Stromal cell of bone marrow (primary cell): Measurements from ENCODE around the gene P2RY8.
"Not testable (repeated sequence)": the region's sequence is repeated elsewhere in the genome, so short reads cannot be mapped to it uniquely, and the experiment has no call there.

Source experiments
- DNase-seq: peaks from one replicate; pipeline ENCODE4 v3.0.0-alpha.2; 2012; ENCODE audit warnings: low read depth

The P2RY8 gene

DNA sequence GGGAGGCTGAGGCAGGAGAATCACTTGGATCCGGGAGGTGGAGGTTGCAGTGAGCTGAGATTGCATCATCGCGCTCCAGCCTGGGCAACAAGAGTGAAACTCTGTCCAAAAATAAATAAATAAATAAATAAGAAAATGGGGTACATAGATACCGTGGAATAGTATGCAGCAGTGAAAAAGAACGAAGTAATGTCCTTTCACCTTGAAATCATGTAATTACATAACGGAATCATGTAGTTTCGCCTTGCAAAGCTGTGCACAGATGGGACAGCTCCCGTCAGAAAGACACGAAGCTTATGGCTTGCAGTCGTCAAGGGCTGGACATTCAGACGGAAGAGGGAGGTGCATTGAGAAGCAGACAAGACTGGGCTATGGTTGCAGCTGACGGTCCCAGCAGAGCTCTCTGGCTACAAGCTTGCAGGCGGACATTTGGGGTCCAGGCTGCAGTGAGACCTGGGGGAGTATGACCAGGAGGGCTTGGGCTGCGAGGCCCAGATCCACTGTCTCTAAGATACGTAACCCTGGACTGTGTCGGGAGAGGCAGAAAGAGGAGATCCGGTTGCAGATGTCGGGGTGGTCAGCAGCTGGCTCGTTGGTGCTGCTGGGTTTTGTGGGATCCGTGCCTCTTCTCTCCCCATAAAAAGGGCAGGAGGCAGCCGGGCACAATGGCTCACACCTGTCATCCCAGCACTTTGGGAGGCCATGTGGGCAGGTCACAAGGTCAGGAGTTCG is 6.2 kb upstream of the P2RY8 start:
- no peak for DNase-seq

DNA sequence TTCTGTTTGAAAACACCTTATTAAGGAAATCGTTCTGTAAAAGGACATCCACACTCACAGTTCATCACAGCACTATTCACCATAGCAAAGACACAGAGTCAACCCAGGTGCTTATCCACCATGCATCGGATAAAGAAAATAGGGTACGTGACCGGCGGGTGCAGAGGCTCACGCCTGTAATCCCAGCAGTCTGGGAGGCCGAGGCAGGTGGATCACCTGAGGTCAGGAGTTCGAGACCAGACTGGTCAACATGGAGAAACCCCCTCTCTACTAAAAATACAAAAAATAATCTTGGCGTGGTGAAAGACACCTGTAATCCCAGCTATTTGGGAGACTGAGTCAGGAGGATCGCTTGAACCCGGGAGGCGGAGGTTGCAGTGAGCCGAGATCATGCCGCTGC is 2.2 kb upstream of the P2RY8 start:
- not testable (repeated sequence) for DNase-seq

DNA sequence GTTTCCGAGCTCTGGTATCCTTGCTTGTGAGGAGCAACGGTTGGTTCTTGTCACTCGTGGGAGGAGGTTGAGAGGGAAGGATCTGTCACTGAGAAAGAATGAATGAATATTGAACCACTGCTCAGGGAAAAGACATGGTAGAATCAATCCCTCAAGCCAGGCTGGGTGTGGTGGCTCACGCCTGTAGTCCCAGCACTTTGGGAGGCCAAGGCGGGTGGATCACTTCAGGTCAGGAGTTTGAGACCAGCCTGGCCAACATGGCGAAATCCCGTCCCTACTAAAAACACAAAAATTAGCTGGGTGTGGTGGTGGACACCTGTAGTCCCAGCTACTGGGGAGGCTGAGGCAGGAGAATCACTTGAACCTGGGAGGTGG is 718 bp upstream of the P2RY8 start:
- not testable (repeated sequence) for DNase-seq

DNA sequence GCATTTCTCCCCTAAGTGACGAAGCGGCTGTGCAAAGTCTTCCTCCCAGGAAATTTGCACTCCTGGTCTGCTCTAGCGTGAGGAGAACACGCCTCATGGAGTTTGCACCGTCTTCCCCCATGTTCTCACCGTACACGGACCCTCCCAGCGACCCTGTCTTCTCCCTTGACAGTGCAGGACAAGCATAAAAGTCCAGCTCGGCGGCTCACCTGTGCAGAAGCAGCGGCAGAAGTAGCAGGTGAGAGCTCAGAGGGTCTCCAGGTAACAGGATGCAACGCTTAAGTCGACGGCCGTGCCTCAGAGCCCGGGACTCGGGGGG is 314 bp downstream of the P2RY8 start:
- DNase-seq, result no peak

DNA sequence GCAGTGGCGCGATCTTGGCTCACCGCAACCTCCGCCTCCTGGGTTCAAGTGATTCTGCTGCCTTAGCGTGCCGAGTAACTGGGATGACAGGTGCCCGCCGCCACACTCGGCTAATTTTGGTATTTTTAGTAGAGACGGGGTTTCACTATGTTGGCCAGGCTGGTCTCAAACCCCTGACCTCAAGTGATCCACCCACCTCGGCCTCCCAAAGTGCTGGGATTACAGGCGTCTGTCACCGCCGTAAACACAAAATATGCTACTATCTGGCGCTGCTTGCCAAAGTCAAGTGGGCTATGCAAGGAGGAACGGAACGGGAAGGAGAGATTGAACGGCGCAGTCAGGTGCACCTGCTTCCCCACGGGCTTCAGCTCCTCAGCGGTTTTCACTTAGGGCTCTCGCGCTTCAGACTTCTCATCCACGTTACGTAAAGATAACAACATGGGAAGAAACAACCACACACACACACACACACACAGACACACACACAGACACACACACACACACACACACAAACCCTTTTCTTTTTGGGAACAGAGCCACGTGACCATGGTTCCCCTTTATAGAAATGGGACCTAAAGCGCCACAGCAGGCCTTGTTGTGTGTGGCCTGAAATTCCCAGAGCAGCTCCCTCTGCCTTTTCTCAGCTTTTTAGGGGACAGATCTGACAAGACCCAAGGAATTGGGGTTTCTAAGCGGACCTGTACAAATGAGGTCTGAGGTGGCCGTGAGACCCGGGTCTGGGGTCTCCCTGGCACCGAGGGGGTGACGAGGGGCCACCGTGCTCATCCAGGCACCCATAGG is 1.5 kb downstream of the P2RY8 start:
- no peak for DNase-seq

DNA sequence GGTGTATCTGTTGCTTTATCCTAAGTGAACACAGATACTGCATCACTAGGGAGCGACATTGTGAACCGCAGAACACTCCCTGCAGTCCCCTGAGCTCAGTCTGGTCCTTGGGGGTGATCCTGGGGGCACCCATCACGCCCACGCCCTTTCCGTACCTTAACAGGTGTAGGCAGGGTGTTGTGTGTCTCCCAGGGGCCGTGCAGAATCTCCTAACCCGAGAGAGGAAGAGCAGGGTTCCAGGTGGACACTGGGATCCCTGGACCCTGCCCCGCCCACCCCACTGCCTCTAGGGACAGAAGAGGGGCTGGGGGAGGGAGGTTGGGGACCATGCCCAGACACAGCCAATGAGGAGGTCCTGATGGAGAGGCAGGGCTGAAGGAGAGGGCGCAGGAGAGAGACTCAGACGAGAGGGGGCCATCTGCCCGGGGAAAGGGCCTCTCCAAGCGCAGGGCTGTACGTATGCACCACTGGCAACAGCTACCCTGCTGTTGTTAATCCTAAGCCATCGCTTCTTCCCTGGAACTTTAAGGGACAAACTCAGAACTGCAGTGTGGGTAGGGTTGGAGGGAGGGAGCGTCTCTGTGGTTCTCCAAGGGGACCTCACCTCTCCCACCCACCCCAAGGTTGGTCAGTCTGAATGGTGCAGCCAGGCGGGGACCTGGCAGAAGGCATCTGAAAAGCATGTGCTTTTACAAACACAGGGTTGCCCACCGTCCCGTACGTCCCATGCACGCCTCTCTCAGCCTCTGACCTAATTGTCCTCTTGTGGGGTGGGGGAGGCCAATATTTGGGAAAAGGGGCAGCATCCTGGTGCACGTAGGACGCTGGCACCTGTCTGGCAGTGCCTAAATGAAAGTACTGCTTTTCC is 2.5 kb downstream of the P2RY8 start:
- DNase-seq, result no peak

DNA sequence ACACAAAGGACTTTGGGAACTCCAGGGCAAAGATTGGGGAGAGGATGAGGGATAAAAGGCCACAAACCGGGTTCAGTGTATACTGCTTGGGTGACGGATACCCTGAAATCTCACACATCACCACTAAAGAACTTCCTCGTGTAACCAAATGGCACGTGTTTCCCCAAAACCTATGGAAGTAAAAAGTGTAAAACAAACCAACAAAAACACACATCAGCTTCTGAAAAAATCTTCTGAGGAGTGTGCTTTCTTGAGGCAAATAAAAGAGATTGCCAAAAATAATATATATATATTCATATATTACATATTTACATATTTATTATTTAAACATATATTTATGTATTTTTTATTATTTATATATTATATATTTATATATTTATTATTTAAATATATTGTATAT is 3.9 kb downstream of the P2RY8 start:
- DNase-seq, result no peak

DNA sequence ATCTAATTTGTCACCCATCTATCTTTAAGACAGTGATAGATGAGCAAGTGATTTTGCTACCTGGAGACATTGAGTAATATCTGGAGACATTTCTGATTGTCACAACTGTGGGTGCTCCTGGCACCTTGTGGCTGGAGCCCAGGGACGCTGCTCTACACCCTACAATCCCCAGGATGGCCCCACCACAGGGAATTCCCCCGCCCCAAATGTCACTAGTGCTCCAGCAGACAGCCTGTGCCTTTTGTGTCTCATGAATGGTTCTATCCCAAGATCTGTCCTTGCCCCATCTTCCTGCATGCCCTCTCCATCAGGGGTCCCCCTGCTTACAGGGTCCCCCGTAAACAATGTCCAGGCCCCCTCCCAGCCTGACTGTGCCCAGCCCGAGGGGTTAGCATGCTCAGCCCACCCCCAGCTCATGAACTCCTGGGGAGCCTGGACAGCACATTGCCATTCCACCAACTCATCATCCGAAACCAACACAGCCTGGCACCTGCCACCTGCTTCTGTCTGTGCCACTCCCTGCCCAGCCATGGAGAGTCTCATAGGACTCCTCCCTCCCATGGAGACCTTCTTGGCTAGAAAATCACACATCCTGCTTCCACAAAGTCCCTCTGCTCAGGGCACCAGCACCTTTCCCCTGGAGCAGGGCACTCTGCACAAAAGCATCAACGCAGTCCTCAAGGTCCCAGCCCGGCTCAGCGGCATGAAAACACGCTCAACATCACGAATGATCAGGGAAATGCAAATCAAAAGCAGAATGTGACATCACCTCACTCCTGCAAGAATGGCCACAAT is 5.7 kb downstream of the P2RY8 start:
- no peak for DNase-seq

DNA sequence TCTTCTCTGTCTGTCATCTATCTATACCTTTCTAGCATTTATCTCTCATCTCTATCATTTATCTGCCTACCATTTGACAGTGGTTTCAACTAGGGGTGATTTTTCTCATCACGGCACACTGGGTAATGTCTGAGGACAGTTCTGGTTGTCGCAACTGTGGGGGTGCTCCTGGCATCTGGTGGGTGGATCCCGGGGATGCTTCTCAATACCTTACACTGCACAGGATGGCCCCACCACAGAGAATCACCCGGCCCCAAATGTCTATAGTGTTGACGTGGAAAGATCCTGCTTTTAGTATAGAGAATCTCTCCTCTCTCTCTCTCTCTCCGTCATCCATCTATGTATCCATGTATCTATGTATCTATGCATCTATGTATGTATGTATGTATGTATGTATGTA is 7.2 kb downstream of the P2RY8 start:
- DNase-seq, result no peak

DNA sequence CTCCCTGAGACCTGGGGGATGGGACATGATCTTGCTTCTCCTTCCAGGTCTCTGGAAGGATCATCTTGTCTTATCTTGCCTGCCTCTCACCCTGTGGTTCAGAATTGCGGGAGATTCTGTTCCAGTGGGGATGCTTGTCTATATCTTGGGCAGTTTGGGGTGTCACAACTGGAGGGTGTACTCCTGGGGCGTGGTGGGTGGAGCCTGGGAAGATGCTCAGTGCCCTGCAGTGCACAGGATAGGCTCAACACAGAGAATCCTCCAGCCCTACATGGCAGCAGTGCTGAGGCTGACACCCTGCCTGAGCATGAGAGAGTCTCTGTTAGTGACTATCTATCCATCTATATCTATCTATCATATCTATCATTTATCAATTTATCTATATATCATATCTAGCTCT is 7.7 kb downstream of the P2RY8 start:
- DNase-seq, result no peak

DNA sequence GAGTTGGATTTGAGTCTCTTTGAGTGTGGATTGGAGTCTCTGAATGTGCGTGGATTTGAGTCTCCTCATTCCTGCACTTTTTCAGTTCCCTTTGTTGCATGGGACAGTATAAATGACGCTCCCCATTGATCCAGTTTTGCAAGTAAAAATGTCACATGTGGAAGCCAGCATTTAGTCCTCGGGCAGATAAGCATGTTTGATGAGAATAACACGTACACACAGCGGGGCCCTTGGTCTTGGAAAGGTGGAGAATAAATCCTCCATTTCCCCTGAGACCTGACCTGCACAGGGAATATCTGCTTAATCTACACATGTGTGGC is 8.1 kb downstream of the P2RY8 start:
- DNase-seq, result no peak

DNA sequence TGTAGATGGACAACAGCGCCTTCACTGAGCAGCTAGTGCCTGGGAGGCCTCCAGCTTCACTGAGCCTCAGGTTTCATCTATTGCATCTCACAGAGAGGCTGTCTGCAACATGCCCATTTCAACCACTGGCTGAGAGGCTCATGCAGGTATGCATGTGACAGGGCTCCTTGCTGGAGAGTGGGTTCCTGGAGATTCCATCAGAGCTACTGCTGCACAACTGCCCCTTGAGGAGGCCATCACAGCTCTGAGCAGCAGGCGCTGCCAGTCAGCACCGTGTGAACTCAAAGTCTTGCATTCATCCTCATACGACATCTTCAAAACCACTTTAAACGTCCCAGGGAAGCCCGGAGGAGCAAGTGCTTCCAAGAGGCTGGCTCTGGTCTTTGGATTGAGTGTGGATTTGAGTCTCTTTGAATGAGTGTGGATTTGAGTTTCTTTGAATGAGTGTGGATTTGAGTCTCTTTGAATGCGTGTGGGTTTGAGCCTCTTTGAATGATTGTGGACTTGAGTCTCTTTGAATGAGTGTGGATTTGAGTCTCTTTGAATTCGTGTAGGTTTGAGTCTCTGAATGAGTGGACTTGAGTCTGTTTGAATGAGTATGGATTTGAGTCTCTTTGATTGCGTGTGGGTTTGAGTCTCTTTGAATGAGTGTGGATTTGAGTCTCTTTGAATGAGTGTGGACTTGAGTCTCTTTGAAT is 8.7 kb downstream of the P2RY8 start:
- no peak for DNase-seq

DNA sequence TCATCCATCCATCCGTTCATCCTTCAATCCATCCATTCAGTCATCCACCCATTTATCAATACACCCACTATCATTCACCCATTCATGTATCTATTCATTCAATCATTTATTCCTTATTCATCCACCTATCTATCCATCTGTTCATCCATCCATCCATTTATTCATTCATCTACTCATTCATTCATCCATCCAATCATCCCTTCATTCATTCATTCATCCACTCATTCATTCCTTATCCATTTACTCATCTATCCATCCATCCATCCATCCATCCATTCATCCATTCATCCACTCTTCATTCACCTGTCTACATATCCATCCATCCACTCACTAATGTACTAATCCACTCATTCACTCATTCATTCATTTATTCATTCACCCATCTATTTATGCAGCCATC is 9.5 kb downstream of the P2RY8 start:
- no peak for DNase-seq

DNA sequence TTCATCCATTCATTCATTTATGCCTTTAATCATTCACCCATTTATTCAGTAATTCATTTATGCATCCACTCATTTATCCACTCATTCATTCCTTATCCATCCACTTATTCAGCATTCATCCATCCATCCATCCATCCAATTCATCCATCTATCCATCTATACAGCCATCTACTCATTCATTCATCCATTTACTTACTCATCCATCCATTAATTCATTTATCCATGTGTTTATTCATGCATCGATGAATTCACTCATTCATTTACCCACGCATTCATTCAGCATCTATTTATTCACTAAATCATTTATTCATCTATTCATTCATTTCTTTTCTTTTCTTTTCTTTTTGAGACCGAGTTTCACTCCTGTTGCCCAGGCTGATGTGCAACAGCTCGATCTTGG is 10.4 kb downstream of the P2RY8 start:
- DNase-seq, result no peak

DNA sequence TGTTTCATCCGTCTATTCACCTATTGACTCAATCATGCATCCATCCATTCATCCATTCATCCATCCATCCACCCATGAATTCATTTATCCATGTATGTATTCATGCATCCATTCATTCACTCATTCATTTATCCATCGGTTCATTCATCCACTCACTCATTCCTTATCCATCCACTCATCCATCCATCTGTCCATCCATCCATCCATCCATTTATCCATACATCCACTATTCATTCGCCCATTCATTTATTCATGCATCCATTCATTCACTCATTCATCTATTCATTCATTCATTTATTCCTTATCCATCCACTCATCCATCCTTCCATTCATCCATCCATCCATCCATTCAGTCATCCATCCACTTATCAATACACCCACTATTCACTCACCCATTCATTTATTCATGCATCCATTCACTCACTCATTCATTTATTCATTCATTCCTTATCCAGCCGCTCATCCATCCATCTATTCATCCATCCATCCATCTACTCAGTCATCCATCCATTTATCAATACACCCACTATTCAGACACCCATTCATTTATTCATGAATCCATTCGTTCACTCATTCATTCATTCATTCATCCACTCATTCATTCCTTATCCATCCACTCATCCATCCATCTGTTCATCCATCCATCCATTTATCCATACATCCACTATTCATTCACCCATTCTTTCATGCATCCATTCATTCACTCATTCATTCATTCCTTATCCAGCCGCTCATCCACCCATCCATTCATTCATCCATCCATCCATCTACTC is 11.2 kb downstream of the P2RY8 start:
- DNase-seq, result no peak

DNA sequence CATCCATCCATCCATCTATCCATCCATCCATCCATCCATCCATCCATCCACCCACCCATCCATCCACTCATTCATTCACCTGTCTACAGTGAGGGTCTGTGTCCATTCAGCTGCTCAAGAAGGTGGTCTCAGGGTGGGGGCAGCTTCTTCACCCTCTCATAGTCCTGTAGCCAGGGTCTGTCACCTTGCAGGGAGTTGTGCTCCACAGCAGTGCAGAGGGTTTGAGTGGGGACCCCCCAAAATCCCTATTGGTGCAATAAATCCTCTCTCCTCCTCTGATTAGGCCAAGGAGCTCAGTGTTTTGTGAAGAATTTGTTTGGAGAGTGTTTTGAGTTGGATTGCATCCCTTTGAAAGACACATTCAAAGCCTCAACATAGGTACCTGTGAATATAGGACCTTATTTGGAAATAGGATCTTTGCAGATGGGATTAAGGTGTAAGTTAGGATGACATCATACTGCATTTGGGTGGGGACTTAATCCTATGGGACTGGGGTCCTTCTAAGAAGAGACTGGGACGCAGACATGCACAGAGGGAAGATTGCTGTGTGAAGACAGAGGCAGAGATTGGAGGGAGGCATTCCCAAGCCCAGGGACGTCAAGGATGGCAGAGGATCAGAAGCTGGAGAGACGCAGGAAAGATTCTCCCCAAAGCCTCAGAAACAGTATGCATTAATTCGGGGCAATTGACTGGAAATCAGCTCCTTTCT is 12.0 kb downstream of the P2RY8 start:
- DNase-seq, result no peak

DNA sequence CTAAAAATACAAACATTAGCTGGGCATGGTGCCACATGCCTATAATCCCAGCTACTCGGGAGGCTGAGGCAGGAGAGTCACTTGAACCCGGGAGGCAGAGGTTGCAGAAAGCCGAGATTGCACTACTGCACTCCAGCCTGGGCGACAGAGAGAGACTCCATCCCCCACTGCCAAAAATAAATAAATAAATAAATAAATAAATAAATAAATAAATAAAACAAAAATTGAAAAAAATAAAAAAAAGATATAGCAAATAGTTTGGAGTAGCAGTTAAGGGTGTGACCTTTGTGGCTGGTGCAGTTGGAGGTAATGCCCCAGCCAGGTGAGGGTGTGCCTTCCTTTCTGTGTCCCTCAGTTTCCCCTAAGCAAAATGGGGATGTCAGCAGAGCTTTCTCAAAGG is 14.1 kb downstream of the P2RY8 start:
- DNase-seq, result not testable (repeated sequence)

DNA sequence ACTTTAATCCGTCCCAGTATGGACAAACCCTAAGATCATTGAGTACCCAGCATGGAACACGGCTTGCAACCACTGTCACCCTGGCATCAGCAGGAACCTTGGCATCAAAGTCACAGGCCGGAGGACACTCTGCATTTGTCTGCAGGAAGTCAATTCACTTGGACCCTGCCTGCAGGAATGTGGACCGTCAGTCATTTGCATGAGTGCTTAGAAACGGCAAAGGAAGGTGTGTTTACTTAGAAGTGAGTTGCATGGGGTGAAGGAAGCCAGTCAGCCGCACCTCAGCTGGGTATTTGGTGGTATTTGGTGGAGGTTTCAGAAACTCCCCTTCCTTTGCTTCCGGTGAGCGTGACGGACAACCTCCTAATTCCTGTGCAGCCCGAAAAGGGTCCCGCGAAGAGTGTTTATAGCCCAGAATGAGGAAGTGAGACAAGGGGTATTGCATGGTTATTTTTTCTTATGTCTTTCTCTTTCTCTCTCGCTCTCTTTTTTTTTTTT is 15.5 kb downstream of the P2RY8 start:
- DNase-seq, result no peak

DNA sequence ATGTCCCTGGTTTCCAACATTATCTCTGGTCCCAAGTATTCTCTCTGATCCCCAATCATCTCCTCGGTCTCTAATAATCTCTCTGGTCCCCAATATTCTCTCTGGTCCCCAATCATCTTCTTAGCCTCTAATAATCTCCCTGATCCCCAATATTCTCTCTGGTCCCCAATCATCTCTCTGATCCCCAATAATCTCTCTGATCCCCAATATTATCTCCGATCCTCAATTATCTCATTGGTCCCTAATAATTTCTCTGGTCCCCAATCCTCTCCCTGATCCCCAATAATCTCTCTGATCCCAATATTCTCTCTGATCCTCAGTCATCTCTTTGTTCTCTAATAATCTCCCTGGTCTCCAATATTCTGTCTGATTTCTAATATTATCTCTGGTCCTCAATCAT is 16.6 kb downstream of the P2RY8 start:
- DNase-seq, result no peak

DNA sequence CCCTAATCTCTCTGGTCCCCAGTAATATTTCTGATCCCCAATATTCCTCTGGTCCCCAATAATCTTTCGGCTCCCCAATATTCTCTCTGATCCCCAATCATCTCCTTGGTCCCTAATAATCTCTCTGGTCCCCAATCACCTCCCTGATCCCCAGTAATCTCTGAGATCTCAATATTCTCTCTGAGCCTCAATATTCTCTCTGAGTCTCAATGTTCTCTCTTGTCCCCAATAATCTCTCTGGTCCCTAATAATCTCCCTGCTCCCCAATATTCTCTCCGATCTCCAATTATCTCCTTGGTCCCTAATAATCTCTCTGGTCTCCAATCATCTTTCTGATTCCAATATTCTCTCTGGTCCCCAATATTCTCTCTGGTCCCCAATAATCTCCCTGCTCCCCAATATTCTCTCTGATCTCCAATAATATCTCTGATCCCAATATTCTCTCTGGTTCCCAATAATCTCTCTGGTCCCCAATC is 17.9 kb downstream of the P2RY8 start:
- no peak for DNase-seq
